ENCODE data around the gene CBY3. TPM values are rescaled to one million over a fixed set of nuclear protein-coding genes. Genes with fewer than 3 reads are reported as not detected.

CBY3 gene
- polyA plus RNA-seq, 1 of the 3 experiments (the other 2 are of a cell fraction): not detected

- TF ChIP-seq FOSL2 (IDR thresholded peaks at IDR 0.05; ENCODE audit: borderline replicate concordance, low read depth) (no peak), TAF1 (IDR thresholded peaks at IDR 0.05; ENCODE audit: borderline replicate concordance, low read depth, low read length) (no peak), FOXM1 (IDR thresholded peaks at IDR 0.05; ENCODE audit: low read depth) (no peak), CTCF (IDR thresholded peaks at IDR 0.05) (no peak), ZBTB33 (IDR thresholded peaks at IDR 0.05; ENCODE audit: borderline replicate concordance, low read depth) (no peak), CHD2 (IDR thresholded peaks at IDR 0.05; ENCODE audit: low read length, partially characterized antibody) (no peak), RFX5 (IDR thresholded peaks at IDR 0.05; ENCODE audit: low read length) (no peak), REST (IDR thresholded peaks at IDR 0.05; ENCODE audit: low read depth, low read length) (no peak), IRF3 (IDR thresholded peaks at IDR 0.05; ENCODE audit: low read depth, low read length) (no peak), PBX3 (IDR thresholded peaks at IDR 0.05) (no peak), YY1 (IDR thresholded peaks at IDR 0.05; ENCODE audit: low read depth) (no peak), RAD21 (IDR thresholded peaks at IDR 0.05; ENCODE audit: low read length) (no peak), RXRA (IDR thresholded peaks at IDR 0.05; ENCODE audit: borderline replicate concordance, low read depth) (no peak), SMC3 (IDR thresholded peaks at IDR 0.05; ENCODE audit: low read depth, low read length) (no peak), GABPA (IDR thresholded peaks at IDR 0.05; ENCODE audit: low read depth) (no peak)
- H2AFZ ChIP-seq (ENCODE audit: low read depth): no peak overlapping the region
- H3K9me2 ChIP-seq: no peaks in the 10 kb centered on the region
- H3K9ac ChIP-seq: no peak overlapping the region
- peaks cover 77 to 92% of the 10 kb centered on the region in 2 experiments for H3K36me3 ChIP-seq (replicated peaks in 1 of 2; ENCODE audit: control insufficient read depth in 1 of 2, insufficient read depth in 2 of 2, low read length in 1 of 2)
- 84% methylated on average over 2 of the region's 2 CpGs for WGBS (ENCODE audit: low lambda C conversion rate)
- H3K9me3 ChIP-seq: no peaks in the 10 kb centered on the region
- POLR2A ChIA-PET: no interaction called here
- peaks cover 70% of the 10 kb centered on the region for H3K79me2 ChIP-seq (ENCODE audit: insufficient read depth)
- CTCF ChIA-PET: interaction anchor here (1.4 to 1.7 kb wide), 2 partner anchors 12 to 18 kb away, joined by 4 read pairs; partner anchors contain the start of gene MAML1
- no peak for DNase-seq
- H4K20me1 ChIP-seq (ENCODE audit: insufficient read depth): 0 out of 2 replicates have a peak, but pooled peaks cover 5% of the 10 kb centered on the region
- no peak overlapping the region for H3K4me3 ChIP-seq (ENCODE audit: low read depth in 2 of 2, low read length in 1 of 2)
- no peak overlapping the region; a peak in 1 of 4 replicates for H3K27ac ChIP-seq (ENCODE audit: low read depth in 2 of 2, low read length in 1 of 2)
- H3K4me1 ChIP-seq (ENCODE audit: control insufficient read depth in 1 of 2, insufficient read depth in 2 of 2, low read depth in 1 of 2, low read length in 1 of 2): no peaks in the 10 kb centered on the region
- H3F3A ChIP-seq (replicated peaks; ENCODE audit: insufficient read depth): peaks cover 34% of the 10 kb centered on the region
- no peaks in the 10 kb centered on the region for H3K27me3 ChIP-seq (ENCODE audit: insufficient read depth)
- no peak overlapping the region for H3K4me2 ChIP-seq
Measured at GRCh38 chr5:179720222-179720621, 39.4 kb upstream of the CBY3 start.
